HL-60 (cell line): Measurements from ENCODE around the gene UBR4.

Source experiments
- TF ChIP-seq, protein P1 (sequence below): IDR thresholded peaks from one replicate; pipeline ENCODE4 v1.5.1; 2011; ENCODE audit warnings: low read length, control low read depth, inconsistent platforms; ENCODE audit not compliant: insufficient read depth
- TF ChIP-seq, protein P2 (sequence below): IDR thresholded peaks from 2 replicates; pipeline ENCODE4 v1.6.1; 2012; ENCODE audit warnings: low read depth; ENCODE audit not compliant: insufficient replicate concordance

DNA sequence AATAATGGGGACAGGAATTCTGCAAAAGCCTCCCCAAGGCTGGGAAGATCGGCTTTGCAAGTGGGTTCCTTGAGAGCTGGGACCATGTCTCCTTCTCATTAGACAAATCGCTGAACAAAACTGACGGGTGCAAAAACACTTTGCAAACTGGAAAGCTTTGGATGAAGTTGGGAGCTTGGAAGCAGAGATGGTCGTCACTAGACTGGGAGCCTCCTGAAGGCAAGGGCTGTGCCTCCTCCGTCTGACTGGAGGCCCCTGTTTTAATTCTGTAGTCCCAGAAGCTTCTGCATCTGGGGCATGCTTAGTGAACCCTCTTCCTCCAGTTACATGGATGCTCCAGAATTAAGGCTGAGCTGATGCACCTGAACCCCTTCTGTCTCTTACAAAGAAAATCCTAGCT lies 171.3 kb downstream of the UBR4 start:
- TF ChIP-seq, protein P1, sequence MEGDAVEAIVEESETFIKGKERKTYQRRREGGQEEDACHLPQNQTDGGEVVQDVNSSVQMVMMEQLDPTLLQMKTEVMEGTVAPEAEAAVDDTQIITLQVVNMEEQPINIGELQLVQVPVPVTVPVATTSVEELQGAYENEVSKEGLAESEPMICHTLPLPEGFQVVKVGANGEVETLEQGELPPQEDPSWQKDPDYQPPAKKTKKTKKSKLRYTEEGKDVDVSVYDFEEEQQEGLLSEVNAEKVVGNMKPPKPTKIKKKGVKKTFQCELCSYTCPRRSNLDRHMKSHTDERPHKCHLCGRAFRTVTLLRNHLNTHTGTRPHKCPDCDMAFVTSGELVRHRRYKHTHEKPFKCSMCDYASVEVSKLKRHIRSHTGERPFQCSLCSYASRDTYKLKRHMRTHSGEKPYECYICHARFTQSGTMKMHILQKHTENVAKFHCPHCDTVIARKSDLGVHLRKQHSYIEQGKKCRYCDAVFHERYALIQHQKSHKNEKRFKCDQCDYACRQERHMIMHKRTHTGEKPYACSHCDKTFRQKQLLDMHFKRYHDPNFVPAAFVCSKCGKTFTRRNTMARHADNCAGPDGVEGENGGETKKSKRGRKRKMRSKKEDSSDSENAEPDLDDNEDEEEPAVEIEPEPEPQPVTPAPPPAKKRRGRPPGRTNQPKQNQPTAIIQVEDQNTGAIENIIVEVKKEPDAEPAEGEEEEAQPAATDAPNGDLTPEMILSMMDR: no peak
- TF ChIP-seq, protein P2, sequence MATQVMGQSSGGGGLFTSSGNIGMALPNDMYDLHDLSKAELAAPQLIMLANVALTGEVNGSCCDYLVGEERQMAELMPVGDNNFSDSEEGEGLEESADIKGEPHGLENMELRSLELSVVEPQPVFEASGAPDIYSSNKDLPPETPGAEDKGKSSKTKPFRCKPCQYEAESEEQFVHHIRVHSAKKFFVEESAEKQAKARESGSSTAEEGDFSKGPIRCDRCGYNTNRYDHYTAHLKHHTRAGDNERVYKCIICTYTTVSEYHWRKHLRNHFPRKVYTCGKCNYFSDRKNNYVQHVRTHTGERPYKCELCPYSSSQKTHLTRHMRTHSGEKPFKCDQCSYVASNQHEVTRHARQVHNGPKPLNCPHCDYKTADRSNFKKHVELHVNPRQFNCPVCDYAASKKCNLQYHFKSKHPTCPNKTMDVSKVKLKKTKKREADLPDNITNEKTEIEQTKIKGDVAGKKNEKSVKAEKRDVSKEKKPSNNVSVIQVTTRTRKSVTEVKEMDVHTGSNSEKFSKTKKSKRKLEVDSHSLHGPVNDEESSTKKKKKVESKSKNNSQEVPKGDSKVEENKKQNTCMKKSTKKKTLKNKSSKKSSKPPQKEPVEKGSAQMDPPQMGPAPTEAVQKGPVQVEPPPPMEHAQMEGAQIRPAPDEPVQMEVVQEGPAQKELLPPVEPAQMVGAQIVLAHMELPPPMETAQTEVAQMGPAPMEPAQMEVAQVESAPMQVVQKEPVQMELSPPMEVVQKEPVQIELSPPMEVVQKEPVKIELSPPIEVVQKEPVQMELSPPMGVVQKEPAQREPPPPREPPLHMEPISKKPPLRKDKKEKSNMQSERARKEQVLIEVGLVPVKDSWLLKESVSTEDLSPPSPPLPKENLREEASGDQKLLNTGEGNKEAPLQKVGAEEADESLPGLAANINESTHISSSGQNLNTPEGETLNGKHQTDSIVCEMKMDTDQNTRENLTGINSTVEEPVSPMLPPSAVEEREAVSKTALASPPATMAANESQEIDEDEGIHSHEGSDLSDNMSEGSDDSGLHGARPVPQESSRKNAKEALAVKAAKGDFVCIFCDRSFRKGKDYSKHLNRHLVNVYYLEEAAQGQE: no peak
